Fibroblast of gingiva (primary cell): Measurements from ENCODE around the gene MYO1D.

Experiments
- DNase-seq: peaks from one replicate; pipeline ENCODE4 v3.0.0-alpha.2; 2011; ENCODE audit warnings: low read depth

Gene MYO1D

DNA sequence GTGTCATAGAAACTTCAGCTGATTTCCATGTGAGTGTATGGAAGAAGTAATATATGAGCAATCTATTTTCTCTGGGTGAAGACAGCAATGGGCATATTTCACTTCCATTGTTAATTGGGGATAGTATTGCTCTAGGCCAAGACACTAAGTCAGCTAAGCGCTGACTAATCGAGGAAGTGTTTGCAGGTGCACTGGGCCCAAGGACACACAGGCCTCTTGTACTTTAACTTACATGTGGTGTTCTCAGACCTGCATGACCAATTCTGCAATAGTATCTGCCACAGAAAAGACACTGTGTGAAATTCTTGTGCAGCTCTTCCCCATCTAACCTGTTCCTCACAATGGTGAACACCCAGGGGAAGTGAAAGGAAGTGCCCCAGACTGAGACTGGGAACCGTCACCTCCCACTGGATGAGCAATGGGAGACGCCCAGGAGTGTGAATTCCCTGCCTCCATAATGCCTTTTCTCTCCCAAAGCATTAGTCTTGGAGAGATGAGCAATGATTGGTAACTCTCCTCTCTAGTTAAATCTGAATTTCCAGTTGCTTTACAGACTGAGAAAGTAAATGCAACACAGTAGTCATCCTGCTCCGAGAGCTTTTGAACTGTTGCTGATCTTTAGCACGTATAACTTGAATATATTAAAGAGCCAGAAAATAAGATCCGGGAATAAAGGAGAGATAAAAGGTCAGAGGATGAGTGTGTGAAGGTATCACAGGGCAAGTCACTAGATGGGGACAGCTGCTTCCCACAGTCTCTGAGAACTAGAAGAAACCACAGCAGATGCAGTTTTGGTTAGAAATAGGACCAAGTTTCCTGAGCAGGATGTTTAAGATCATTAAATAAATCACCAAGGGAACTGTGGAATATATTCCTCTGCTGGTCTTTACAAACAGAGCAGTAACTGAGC is 307.5 kb downstream of the MYO1D start:
- no peak for DNase-seq

DNA sequence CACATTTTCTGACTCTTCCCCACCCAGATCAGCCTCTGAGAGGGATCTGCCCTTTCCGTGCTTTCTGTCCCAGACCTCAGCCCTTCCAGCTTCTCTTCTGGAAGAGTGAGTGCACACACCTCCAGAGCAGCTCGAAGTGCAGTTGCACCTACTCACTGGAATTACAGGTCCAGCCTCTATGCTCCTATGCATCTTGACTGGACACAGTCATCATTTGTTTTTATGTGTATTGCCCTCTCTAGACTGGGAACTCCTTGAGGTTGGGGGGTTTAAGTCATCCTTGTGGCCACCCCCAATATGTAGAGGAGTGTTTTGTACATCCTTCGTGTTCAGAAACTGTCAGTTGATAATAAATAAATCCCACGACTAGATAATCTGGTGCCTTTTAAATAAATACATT is 308.2 kb downstream of the MYO1D start:
- no peak for DNase-seq

DNA sequence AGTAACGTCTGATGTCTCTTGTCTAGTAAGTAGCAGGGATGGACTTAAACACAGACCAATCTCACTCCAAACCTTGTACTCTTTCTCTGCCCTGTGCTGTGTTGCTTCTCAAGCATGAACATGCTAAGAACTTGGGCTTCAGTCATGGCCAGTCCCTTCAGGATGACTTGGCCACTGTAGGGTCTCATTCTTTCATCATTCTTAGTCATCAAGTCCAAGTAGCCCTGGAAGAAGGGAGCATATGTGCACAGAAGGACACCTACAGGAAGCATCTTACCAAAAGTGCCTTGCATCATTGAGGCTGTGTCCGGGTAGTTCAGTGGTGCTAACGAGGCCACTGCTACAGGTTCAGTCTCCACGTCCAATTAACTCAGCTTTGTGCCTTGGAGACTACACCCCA is 309.4 kb downstream of the MYO1D start:
- DNase-seq: no peak

DNA sequence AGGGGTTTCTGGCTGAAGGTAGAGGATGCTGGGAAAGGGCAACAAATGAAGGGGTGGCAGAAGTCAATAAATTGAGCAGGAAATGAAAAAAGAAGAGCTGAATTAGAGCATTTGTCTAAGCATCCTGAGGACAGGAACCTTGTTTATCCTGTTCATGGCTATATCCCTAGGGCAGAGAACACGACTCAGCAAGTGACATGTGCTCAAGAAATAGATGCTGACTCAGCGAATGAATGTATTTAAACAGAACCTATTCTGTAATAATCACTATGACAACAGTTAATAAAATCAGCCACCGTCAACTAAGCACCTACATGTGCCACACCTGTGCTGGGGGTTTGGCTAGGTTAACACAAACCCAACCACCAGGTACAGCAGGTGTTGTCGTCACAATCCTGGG is 309.8 kb downstream of the MYO1D start:
- DNase-seq: no peak

DNA sequence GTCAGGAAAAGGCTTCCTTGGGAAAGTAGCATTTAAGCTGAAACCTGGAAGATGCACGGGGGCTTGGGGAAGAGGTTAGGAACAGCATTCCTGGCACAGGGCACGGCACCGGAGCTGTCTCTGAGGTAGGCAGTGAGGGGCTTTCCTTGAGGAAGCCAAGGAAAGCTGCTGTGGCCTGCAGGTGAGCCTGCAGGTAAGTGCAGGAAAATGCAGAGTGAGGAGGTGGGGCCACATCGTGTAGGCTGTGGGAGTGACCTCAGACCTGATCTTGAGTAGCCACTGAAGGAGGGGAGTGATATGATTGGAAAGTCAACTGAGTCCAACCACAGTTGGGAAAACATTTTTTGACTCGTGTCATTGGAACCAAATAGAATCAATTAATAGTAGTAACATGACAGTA is 310.6 kb downstream of the MYO1D start:
- DNase-seq: no peak

DNA sequence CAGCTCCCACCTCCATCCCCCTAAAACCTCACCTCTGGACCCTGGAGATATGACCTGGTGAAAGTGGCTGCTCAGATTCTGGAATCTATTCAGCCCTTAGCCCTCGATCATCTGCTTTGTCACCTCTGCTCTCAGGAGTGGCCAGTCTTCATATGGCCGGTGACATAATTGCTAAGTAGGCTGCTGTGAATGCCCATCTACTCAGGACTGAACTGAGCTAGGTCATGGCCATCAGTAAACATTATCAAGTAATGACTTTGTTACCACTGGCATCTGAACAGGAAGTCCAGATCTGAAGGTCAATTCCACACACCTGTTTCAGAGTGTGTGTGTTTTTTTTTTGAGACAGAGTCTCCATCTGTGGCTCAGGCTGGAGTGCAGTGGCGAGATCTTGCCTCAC is 311.5 kb downstream of the MYO1D start:
- no peak for DNase-seq

DNA sequence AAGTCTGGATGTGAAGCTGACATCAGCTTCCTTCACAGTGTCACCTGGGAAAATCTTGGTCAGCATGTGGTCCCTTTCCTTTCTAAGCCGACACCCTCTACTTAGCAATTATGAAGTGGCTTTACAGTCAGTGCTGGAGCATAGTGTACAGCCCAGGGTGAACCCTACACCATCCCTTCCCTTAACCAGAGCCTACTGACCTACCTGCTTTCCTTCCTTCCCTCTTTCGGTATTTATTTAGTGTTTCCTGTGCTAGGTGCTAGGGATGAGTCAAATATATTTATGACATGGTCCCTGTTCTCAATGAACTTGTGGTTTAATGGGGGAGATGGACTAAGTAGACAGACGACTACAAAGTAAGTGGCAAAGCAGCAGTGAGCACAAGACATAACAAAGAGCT is 312.6 kb downstream of the MYO1D start:
- DNase-seq: no peak

DNA sequence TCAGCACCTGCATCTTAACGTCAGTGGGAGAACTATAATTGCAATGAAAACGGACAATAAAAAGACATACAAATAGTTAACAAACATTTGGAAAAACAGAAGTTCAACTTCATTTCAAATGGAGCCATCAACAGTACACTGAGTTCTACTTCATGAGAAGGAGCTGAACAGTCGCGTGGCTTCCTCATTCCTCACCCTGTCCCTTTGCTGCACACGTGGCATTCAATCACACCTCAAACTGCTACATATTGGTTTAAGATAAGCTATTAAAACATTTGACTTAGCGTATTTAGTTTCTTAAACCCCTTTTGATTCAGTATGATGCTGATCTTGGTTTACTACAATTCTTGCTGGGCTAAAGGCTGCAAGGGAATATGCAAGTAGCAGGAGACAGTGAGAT is 313.3 kb downstream of the MYO1D start:
- no peak for DNase-seq

DNA sequence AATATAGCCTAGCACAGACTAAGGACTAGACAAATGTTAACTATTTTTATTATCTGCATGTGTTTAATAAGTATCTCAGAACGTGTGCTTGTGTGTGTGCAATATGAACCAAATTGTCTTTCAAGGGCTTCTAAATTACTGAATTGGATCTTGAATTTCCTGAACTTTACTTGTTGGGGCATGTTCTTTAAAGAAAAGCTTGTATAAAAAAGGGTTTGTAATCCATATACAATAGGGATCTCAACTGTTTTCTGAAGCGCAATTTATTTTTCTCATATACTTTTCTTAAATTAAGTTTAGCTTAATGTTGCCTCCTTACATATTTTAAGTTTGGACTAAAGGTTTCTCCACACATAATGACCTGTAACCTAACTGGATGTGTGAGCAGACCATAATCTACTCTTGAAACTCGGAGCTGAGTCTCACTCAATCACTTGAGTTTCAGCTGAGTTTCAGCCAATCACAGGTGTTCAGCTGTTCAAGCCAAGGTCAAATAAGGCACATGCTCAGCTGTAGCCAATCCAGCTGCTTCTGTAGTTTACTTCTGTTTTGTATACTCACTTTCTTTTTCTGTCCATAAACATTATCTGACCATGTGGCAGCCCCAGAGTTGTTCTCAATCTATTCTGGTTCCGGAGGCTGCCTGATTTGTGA is 317.8 kb downstream of the MYO1D start:
- DNase-seq: no peak

DNA sequence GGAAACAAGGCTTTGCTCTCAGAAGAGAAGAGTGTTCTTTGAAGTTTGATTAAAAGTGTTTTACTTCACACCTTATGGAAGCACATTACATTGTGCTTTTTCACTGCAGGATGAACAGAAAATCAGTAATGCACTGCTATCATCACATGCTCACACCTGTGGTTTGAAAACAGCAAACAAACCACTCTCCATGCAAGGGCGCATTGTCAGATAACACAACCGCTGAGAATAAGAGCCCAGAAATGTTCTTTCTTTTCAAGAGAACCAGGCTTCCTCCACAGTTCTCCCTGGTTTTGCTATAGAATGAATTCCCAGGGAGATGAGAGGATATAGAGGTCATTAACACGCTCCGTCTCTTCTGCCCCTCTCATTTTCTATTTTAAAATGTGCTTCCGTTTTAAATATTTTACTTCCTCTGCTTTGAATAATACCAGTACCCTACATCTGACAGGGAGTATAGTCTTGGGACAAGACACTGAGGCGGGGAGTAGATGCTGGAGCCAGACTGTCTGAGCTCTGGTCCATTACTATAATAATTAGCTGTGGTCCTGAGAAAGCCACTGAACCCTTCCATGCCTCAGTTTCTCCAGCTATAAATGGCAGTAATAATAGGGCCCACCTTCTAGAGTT is 318.5 kb downstream of the MYO1D start:
- DNase-seq: no peak

DNA sequence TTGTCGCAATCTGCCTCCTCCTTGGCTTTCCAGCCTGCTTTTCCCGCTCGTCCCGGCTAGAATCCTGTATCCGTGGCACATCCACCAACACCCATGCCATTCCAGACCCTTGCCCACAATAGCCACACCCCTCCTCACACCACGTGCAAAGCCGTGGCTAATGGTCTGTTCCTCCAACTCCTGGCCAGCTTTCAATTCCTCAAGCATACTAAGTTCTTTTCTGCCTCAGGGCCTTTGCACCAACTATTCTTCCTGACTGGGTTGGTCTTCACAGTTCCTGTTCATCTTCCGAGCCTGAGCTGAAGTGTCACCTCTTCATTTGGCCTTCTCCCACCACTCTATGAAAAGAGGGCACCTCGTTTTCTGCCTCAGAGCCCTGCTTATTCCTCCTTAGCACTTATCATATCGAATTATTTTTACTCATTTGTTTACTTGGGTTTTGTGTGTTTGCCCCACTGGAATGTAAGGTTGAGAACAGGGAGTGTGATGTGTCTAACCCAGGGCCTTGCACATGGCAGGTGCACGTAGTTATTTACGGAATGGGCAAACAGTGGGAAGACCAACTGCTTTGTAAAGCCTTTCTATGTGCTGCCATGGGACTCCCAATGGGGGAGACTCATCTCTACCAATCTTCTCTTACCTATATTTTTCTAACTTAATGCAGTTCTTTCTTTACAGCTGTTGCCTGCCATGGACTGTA is 321.2 kb downstream of the MYO1D start:
- DNase-seq: no peak

DNA sequence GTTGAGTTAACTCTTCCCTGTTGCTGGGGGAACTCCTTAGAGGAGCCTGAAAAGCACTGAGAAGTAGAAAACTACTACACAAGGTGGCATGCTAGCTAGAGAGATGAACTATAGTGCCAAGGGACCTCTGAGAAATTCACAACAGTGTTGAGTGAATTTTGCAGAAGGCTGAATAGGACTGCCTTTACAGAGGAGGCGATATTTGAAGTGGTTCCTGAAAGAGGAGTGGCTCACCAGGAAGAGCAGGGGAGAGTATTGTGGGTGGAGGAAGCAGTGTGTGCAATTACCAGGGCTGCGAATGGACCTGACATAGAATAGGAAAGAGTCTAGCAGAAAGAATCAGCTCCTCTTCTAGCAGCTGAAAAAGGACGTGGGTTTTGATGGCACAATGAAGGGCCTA is 323.8 kb downstream of the MYO1D start:
- no peak for DNase-seq

DNA sequence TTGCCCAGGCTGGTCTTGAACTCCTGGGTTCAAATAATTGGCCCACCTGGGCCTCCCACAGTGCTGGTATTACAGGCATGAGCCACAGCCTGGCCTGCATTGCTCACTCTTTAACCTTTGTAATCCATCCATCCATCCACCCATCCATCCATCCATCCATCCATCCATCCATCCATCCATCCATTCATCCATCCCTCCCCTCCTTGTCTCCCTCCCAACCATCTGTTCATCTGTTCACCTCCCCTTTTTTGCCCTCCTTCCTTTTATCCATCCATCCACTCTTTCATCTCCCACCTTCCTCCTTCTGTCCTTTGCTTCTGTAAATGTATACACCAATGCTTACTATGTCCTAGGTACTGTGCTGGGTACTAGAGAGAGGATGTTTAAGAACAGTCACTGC is 324.6 kb downstream of the MYO1D start:
- no peak for DNase-seq

DNA sequence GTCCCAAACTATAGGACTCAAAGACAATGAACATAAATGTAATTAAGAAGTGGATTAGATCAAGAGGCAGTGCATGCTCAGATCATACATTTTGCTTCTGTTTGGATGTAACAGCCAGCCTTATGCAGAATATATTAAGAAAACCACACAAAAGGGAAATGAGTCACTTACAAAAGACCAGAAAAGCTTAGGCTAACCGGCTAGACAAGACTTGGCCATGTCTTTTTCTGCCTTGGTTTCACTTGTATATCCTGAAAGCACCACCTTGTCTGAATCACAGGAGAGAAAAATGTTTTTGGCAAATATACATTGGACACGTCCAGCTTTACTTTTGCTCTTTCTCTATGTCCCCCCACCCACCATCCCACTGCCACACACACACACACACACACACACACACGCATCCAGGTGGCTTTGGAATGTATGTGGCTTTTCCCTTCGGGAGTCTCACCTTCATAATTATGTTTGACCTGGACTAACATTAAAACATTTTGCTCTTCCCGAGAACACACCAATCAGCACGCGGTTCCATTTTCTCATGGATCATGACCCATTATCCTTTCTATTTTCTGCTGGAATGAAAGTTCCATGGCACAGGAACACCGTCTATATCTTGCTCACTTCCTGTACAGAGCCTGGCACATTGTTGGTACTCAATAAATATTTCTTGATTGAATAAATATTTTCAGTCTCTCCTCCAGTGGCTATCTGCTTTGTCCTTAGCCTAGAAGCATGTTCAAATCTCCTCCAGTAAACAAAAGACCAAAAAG is 325.6 kb downstream of the MYO1D start:
- no peak for DNase-seq

DNA sequence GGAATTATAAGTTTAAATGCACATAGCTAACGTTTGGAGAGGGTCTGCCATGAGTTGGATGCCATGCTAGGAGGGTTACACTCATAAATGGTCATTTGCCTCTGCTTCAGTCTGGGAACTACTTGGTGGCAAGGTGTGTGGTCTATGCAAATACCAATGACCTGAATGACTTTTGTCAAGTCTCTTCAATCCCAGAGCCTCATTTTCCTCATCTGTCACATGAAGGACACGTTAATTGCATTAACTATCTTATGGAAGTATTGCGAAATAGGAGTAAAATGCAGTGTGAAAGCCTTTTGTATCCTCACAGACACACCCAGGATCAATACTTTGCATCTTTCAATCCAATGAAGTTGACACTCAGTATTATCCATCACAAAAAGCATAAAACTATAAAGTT is 327.4 kb downstream of the MYO1D start:
- no peak for DNase-seq

DNA sequence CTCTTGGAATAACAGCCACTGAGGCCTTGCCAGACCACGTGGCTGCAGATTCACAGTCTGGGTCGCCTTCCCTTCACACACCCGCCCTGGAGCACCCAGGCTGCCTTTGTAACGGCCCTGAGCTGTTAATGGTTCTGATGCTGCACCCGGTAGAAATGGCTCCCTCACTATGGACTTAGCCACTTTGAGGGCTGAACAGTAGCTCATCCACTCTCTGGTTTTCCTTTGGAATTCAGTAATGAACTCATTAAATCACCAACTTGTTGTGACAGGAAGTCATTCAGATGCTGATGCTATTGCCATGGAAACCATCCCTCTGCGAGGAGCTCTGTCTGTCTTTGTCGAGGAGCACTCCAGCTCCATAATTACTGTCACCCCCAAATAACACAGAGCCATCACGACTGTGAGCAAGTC is 330.9 kb downstream of the MYO1D start:
- DNase-seq: no peak

DNA sequence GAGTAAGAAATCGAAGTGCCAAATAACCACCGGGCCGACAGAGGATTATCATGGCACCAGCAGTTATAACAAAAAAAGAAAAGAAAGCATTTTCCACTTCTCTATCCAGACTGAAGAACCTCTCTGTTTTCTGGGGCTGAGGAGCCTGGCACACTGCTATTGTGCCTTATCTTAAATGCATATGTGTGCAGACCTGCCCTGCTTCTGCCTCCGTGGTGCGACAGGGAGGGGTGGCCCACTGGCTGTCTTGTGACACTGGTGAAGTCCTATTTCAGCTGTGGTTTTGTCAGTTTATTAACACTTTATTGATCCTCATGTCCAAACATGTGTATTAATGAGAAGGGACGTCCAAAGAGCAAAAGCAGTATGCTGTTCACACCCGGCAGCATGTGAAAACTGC is 334.7 kb downstream of the MYO1D start:
- DNase-seq: no peak

DNA sequence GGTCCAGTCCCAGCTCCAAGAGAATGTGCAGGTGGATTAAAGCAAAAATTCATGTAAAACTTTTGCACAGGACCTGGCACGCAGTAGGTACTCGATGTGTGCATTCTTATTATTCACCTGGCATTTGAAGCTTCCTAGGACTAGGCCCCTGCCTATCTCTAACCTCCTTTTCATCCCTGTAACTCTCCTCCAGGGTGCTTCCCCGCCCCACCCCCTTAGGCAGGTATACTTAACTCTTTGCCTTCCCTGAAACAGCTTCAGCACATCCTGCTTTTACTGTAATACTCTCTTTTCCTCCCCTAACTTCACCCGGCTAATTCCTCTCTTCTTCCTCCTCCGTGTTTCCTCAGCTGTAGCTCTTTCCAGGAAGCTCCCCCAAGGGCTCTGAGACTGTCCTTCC is 335.3 kb downstream of the MYO1D start:
- no peak for DNase-seq

DNA sequence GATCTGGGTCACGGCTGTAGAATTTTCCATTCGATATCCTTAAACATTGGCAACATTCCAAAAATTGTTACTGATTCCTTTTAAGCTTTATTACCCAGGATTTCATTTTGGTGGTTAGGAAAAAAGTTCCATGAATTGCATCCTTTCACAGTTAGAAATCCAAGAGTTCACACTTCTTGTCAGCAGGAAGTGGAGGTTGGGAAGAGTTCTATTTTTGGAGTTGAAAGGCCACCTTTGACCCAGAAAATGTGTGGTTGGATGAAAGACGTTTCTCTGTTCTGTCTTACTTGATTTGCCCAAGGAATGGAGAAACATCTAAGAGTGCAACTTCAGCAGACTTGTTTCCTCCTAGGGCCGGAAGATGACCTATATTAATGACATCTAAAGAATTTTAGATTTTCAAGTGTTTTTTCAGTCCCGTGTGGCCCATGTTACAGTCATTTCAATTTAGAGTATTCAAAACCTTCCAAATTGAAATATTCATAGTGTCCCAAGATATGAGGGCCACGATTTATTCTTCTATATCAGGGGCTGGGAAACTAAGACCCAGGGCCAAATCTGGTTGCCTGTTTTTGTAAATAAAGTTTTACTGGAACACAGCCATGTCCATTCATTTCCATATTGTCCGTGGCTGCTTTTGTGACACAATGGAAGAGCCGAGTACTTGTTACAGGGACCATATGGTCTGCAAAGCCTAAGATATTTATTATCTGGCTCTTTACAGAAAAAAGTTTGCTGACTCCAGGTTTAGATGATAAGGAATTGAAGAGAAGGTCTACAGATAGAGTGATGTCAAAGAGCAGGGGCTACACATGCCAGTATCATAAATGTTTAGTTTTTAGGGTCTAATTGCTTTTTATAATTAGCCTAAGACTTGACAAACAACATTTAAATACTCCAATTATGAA is 339.9 kb downstream of the MYO1D start:
- no peak for DNase-seq

DNA sequence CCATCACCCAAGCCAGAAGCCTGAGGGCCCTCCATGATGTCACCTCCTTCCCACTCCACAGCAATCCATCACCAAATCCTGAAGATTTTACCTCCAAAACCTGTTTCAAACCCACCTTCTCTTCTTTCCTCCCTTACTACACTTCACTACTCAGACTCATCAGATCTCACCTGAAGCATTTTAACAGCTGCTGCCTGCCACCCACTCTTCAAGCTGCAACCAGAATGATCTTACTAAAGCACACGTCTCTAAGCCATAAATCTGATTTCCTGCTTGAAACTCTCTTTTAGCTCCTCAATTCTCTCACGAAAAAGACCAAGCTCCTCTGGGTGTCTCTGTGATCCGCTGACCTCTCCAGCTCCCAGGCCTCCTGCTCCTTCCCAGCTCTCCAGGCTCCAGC is 343.6 kb downstream of the MYO1D start:
- no peak for DNase-seq

DNA sequence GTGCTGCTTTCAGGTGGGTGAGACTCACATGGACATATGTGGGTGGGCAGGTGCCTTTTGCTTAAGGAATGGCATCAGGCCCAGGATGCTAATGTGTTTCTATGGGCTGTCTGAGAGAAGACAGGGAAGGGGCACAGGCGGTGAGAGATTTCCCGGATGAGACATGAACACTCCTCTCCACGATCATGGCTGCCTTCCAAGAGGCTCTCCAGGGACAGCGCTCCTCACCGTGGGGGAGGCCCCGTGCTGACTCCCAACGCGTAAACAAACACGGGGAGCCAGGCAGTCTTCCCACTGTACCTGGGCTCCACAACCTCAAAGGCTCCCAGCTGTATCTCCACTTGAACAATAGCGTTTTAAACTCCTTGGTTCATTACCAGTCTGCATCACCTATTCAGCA is 347.3 kb downstream of the MYO1D start:
- no peak for DNase-seq
